Putamen (tissue), 1 donor: ENCODE results near the gene PHLDB2.
A peak's percentile ranks its signal among the peaks of the same experiment; 100 is the strongest.

ENCODE experiments used
- DNase-seq: peaks from one replicate; pipeline ENCODE4 v3.0.0-alpha.2; 2016; ENCODE audit warnings: low spot score

PHLDB2 gene

DNA sequence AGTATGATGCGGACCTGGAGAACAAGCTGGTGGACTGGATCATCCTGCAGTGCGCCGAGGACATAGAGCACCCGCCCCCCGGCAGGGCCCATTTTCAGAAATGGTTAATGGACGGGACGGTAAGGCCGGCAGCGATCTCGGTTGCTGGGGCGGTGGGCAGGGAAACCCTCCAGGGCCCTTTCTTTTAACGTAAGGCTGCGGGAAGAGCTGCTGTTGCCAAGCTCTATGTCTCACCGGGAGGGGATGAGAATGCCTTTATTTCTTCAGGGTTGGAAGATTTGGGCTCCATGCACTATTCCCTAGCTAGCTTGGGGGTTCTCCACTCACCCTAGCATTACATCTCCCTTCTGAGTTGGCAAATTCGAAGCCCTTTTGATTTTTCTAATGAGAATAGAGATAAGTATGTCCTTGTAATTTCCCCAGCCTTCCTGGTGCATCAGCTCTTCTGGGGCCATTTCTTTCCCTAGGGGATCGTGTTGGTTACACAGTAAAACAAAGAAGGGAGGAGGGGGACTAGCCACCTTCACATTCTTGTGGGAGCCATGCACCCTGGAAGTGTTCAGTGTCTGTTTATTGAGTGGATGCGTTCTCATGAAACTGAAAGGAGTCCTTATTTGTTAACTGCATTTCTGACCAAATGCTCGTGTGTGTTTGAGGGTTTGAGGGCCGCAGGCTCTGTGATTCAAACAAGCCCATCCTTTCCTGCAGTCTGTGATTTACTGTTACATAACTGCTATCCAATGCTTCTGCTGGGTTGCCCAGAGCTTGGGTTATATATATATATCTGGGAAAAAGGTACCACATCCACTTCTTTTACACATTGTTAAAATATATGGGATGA lies 140.6 kb downstream of the PHLDB2 start:
- DNase-seq = no peak

- DNase-seq = no peak
These were observed 141.3 kb downstream of the PHLDB2 start for GRCh38 chr3:112000367-112000771.

- no peak for DNase-seq
These were observed 141.9 kb downstream of the PHLDB2 start for GRCh38 chr3:112000966-112001365.

GRCh38 chr3:112001526-112001925 lies 142.5 kb downstream of the PHLDB2 start:
- DNase-seq = no peak

GRCh38 chr3:112002096-112002971 lies 143.3 kb downstream of the PHLDB2 start:
- peak; percentile 63 for DNase-seq

DNA sequence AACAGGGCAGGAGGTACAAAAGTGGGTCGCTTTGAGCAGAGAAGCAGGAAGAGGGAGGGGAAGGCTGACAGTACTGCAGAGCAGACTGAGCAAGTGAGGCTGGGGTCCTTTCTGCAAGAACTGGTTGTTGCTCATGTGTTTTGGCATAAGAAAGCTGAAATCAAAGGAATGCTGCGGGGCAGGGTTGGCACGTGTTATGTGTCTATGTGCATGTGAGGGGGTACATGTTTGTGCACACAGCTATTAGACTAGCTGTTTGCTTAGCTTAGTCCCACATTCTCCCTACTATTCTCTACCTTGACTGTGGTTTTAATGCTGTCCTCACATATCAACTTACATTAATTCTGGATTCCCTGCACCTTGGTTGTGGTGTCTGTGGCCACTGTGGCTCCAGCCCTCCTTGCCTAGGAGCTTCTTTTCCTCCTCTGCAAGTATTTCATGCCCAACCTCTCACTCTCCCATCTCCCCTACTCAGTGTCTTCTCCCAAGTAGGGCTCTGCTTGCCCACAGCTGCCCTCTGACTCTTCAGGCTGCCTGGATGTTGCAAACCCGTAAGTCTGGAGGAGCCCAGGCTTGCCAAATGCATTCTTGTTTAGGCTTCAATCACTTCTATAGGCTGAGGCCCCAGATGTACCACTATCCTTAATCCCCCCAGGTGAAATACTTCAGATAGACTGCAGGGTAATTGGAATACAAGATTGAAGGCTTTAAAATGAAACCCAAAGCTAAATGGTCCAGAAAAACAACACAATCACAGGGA lies 144.4 kb downstream of the PHLDB2 start:
- DNase-seq = no peak

- no peak for DNase-seq
These were observed 145.1 kb downstream of the PHLDB2 start for GRCh38 chr3:112004187-112004586.

- no peak for DNase-seq
These were observed 145.6 kb downstream of the PHLDB2 start for GRCh38 chr3:112004669-112005068.

GRCh38 chr3:112005091-112005672 lies 146.1 kb downstream of the PHLDB2 start:
- DNase-seq = no peak

DNA sequence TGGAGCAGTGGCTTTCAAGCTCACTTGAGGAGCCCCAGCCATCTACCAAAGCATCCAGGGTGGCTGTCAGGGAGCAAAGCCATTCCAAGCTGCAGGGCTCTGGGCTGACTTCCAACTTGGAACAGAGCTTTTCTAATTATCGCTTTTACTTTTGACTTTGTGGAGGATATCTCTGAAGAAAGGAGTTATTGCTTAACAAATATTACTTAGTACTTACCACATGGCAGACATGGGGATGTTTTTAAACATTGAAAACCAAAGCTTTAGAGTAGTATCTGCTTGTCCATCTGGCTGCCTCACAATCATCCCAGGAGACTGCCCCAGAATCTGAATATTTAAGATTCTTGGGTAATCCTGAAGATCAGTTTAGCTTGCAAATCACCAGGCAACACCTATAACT lies 148.6 kb downstream of the PHLDB2 start:
- no peak for DNase-seq

GRCh38 chr3:112009670-112010069 lies 150.6 kb downstream of the PHLDB2 start:
- no peak for DNase-seq

- no peak for DNase-seq
These were observed 151.6 kb downstream of the PHLDB2 start for GRCh38 chr3:112010636-112011035.

DNA sequence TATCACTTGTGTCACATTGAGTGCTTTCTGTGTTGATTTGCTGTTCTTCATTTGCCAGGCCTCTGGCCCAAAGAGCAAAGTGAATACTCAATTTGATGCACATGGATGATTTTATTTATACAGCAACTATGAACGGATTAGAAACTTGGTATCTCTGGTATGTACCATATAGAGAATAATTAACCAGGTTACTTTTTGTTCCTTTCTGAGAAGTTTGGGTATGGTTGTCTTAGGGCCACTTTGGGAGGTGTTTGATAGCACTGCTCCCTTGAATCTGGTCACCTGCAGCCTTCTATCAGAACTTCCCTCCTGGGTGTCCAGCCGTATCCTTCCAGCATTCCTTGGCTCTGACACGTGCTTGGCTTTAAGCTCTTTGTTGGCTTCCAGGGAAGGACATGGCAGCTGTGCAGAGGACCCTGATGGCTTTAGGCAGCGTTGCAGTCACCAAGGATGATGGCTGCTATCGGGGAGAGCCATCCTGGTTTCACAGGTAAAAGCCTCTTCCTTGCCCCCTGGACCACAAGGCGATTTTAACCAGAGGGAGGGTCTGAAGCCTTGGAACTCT lies 152.4 kb downstream of the PHLDB2 start:
- no peak for DNase-seq

GRCh38 chr3:112012205-112012992 lies 153.3 kb downstream of the PHLDB2 start:
- DNase-seq = no peak

- peak; percentile 72 for DNase-seq
These were observed 154.2 kb downstream of the PHLDB2 start for GRCh38 chr3:112013058-112013783.

DNA sequence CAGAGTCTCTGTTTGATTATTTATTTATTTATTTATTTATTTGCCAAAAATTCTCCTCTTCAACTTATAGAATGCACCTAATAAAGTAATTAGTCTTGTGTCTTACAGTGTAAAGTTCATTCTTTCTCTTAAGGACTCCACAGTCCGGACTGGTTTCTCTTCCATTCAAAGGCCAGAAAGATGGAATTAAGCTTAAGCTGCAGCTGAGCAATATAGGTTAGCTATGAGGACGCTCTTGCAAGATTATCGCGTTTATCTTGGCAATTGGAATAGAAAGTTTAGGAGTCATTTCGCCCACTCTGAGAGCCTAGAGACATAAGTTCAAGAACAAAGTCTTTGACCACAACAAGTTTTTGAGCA lies 154.7 kb downstream of the PHLDB2 start:
- no peak for DNase-seq

- no peak for DNase-seq
These were observed 158.0 kb downstream of the PHLDB2 start for GRCh38 chr3:112017091-112017490.

GRCh38 chr3:112018712-112019111 lies 159.6 kb downstream of the PHLDB2 start:
- DNase-seq = no peak

GRCh38 chr3:112019716-112020115 lies 160.7 kb downstream of the PHLDB2 start:
- DNase-seq = no peak

DNA sequence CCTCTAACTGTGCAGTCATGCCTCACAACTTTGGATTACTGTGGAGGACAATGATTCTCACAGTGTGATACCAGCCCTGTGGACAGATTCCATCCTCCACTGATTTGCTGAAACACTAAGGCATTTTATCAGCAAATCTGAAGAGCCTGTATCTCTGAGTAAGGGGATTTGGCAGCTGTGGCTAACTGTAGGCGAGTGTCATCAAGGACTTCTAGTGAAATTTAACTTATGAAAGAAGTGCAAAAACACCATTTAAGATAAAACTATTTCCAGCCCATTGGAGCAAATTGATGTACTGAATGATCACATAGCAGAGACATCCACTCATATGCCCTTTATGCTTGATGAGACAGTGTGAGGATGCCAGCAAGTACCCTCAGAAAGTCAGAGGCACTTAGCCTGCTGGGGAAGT lies 161.6 kb downstream of the PHLDB2 start:
- DNase-seq = no peak
